HG03064 (cell line): ENCODE measurements around the gene COL6A3.

ENCODE experiments used
- ATAC-seq: cut with Tn5 transposase; IDR thresholded peaks from one replicate; pipeline ENCODE4 v1.9.1; 2021; ENCODE audit warnings: low read depth; ENCODE audit not compliant: unreplicated experiment

The COL6A3 gene

GRCh38 chr2:237322564-237322963, 91.4 kb downstream of the COL6A3 start:
- no peak for ATAC-seq

DNA sequence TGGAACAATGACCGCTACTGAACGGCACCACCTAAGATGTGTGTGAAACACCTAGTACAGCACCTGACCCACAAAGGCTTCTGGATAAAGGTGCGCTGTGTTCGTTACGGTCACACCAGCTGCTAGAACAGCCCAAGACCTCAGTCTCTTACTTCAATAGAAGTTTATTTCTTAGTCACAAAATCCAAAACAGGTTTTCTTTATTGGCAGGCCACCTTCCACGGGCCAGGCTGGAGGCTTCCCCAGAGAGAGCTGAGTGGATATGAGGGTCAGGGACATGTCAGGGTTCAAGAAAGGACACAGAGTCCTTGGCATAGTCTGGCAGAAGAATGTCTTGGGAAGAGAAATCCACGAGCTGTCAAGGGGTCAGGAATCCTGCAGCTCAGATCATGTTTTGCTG, 92.2 kb downstream of the COL6A3 start:
- no peak for ATAC-seq

GRCh38 chr2:237320801-237321560, 93.0 kb downstream of the COL6A3 start:
- ATAC-seq: no peak

- no peak for ATAC-seq
Observed at GRCh38 chr2:237319887-237320286, 94.1 kb downstream of the COL6A3 start.

GRCh38 chr2:237319086-237319820, 94.7 kb downstream of the COL6A3 start:
- no peak for ATAC-seq

- no peak for ATAC-seq
Observed at GRCh38 chr2:237316339-237316738, 97.6 kb downstream of the COL6A3 start.

DNA sequence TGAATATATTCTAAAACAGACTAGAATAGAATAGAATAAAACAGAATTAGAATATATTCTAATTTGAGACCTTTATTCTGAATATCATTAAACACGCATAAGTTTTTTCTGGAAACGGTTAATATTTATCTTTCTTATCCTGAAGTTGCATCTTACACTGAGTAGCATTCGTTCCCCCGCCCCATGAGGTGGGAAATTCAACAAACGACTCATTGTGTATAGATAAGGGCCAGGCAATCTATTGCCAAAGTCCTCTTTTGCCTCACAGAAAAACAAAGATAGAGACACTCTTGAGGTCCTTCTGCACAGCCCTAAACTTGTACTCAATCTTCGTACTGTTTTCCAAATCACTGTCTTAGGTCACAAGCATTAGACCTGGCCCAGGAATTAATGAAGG, 98.1 kb downstream of the COL6A3 start:
- no peak for ATAC-seq

GRCh38 chr2:237315170-237315828, 98.7 kb downstream of the COL6A3 start:
- ATAC-seq: no peak

DNA sequence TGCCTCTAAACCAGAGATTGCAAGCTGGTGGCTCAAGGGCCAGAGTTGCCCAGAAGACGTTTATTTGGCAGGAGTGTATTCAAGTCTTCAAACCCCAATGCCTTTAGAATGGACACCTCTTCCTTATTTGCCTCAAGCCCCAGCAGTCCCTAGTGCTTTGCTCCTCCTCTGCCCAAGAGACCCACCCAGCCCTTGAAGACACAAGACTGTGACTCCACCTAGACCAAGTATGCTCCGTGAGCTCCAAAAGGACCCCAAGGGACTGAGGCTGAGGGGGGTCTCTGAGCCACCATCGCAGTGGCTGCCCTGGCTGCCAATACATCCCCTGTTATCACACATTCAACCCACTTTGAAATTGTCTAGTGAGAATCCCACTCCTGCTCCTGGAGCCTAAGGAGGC, 99.3 kb downstream of the COL6A3 start:
- ATAC-seq: no peak

DNA sequence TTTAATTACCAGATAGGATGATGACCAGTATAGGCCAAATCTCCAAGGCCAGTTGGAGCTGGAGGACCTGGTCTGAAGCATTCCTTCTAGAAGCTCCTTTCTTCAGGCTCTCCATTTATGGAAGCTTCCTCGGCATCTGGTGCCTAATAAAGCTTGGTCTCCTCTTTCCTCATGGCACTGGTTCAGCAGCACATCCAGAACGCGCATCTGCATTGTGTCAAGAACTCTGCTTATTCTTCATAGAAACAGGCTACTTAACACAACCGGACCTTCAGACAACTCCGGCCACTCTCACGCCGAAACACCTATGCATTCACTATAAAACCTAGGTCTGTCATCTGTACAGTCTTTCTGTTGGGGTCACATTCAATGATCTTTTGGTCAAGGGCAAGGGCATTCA, 99.8 kb downstream of the COL6A3 start:
- no peak for ATAC-seq

DNA sequence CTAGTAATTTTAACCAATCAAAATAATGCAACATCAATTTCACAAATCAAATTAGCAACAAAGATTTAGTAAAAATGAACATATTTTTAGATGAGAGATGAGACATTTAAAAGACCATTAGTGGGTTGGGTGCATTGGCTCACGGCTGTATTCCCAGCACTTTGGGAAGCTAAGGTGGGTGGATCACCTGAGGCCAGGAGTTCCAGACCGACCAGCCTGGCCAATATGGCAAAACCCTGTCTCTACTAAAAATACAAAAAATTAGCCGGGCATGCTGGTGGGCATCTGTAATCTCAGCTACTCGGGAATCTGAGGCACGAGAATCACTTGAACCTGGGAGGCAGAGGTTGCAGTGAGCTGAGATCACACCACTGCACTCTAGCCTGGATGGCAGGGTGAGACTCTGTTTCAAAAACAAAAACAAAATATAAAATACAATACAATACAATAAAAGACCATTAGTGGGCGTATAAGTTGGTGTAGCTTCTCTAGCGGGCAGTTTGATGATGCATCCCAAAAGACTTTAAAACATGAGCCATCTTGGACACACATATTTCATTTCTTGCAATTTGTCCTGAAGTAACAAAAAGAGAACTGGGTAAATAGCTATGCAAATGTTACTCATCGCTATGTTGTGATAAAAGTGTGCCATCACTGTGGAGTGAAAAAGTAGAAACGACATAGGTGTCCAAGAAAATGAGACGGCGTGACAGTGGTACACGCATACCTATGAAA, 101.8 kb downstream of the COL6A3 start:
- no peak for ATAC-seq

DNA sequence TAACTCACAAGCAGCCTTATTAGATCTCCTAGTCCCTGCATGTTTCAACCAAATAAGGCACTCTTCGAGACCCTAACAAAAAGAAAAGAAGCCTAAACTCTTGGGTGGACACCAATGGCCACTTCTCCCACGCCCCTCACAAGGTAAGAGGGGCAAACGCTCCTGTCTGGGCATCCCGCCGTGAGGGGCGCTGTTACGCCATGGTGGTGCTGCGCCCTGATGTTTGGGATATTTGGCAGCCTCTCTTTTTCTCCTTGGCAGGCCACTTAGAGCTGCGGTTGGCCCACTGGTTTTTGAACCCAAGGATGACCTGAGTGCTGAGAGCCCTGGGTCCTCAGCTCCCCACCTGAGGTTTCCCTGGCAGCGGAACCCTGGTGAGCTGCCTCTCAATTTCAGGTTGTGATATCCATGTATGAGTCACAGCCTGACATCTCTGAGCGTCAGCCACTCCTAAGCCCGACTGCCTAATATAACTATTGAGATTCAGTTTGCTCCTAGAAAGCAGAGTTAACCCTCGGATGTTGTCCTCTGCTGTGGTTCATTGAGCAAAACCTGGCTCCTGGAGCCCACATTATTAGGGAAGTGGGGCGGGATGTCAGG, 103.3 kb downstream of the COL6A3 start:
- ATAC-seq: no peak

GRCh38 chr2:237309416-237309815, 104.5 kb downstream of the COL6A3 start:
- no peak for ATAC-seq

DNA sequence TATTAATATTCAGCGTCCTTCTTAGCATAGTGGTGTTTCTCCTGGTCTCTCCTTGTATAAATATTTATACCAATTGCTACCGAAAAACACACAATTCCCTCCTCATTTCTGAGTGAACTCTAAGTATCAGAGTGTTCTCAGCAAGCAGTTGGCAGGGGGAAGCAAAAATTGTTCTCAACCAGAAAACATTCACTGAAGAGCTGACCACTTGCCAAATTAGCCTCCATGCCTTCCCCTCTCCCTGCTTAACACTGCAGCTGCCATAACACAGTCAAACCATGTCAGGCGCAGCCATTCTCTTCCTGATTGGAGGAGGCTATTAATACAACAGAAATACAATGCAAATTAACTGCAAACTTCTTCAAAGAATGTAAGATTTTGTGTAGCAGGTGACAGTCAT, 105.0 kb downstream of the COL6A3 start:
- ATAC-seq: no peak

GRCh38 chr2:237307474-237307873, 106.5 kb downstream of the COL6A3 start:
- ATAC-seq: no peak

GRCh38 chr2:237306787-237307170, 107.2 kb downstream of the COL6A3 start:
- no peak for ATAC-seq

DNA sequence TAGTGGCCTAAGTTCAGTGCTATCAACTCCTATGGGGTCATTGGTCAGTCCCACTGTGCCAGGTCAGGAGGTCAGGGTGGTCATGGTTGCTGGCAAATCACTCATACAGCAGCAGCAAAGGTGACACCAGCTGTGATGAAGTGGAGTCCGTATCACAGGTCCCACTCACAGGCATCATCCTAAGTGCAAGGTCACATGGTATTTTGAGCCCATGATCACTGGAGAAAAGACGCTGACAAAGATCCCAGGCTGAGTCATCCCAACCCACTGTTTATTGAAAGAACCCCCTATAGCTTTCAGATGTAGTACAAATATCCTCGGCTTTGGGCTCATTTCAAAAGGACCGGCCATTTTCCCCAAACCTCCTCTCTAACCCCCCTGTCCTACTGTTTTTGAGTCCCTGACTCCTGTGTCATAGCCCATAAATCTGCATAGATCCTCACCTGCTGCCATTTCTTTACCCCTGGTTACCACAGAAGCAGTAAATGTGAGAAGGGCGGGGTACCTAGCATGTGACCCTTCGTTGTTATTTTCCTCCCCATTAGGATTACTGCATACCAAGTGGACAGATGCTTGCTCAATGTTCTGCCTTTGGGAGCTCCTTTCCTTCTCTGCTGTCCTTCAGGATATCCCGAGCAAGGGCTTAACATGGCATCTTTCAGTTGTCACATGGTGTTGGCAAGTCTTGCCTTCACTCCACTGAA, 107.7 kb downstream of the COL6A3 start:
- no peak for ATAC-seq

DNA sequence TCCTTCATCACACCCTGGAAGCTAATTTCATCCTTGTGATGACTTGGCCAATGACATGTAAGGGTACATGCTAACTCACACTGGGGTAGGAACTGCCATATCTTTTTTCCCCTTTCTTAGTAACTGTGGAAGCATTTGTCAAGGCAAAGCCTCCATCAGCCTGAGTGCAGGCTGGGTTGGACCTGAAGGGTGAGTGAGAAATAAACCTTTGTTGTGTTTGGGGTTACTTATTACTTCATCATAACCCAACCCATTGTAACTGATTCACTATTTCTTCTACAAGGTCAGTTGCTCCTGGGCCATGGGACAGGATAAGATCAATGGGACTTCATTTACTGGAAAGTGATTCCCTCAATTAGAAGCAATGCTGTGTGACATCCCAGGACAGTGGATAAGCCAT, 108.4 kb downstream of the COL6A3 start:
- no peak for ATAC-seq

DNA sequence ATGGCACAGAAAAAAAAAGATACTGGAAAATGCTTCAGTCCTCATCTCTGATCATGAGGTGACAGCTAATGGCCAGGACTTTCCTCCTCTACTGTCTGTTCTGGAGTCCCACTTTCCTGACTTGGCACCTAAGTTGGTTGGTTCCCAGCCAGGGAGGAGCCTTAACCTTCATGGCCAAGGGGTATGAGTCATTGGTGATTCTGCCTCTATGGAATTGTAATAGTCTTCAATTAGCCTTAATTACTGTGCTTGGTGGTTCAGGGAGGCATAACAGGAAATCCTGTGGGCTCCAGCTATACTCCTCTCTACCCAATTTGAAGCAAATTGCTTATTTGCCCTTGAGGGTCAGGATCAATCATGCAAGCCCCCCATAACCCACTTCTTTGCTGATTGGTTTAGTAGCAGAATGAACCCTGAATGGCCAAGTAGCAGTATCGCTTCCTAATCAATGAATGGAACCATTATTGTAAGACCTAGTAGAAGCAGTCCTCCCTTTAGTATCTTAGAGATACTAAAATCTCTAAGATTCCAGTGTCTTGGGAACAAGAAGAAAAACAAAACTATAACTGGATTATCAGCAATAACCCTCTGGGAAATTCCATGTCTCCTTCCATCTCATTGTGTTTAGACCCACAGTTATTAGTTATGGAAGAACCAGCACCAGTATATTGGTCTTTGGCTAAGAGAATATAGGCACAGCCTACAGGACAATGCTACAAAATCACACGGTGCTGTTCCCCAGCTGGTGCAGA, 109.0 kb downstream of the COL6A3 start:
- ATAC-seq: no peak
